ENCODE data around the gene DHX30. TPM values are rescaled to one million over a fixed set of nuclear protein-coding genes. Genes with fewer than 3 reads are reported as not detected.

Gene DHX30
- total RNA-seq, 1 experiment from 2014 or later: 75.7 TPM

DNA sequence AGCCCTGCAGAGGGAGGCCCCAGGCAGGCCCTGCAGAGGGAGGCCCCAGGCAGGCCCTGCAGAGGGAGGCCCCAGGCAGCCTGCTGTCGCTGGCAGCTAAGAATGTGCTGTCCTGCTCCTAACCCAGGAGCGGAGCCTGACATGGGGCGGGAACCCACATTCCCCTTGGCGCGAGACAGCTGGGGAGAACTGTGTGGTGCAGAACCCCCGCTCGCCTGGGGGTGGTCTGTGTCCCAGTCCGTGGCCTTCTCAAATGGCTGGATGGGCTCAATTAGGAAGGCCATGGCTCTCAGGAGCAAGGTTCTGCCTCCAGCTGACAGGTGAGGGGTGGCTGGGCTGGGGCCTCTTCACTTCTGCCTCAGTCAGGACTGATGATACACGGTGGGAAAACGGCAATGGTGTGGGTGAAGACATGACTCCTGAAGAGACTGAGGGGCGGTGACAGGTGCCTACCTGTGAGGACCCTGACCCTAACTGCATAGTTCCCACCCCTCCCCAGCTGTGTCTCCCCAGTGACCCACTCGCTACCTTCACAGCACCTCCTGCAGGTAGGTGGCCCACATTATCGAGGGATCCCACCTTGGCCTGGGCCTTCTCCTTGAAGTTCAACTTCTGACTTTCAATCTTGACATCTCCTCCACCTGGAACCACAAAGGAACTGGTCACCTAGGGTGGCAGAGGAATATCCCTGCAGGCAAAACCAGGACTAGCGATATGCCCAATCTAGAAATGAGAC is 52.0 kb downstream of the DHX30 start:
- CTCF ChIA-PET: interaction anchor here (0.9 kb wide), 1 partner anchor 38 kb away, joined by 3 read pairs; no protein-coding TSS in a partner anchor
- peaks cover 91% of the 10 kb centered on the region for H3K36me3 Mint-ChIP-seq (ENCODE audit: insufficient read depth, unreplicated experiment)

DNA sequence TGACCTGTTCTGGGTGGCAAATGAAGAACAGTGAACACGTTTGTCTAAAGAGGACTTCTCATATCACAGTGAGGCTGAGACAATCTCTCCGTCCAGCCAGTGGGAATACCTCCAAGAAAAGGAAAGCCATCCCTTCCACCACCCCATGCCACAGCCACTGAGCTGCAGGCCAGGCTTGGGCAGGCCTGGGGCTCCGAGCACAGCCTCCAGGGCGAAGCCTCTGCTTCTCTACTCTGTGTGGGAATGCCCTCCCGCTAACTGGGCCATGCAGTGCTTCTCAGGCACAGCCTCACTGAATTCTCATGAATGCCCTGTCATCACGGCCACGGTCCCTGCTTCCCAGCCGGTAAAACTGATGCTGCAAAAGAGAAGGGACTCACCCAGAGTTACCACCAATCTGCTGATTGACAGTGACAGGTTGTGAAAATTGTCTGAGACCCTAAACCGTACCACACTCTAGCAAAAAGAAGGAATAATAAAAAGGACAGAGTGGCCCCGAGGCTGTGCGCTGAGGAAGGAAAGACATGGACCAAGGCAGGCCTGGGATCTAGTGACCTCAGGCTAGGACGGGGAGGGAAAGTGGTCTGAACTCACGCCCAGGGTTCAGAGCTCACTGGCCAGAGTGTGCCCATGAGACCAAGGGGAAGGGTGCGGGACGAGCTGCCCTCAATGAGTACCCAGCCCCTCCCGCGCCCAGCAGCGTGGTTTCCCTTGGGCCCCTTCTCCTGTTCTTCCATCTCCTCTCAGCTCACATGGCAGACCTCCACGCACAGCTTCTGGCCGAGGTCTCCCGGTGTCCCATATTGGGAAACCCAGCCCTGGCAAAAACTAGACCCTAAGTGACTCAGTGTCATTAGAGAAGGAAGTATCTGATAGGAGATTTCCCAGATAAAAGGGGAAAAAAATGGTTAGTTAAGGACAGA is 52.8 kb downstream of the DHX30 start:
- ChIA-PET CTCF (no interaction called here), POLR2A (no interaction called here)
- Histone ChIP-seq H3K4me1 (no peaks in the 10 kb centered on the region), H3K27me3 (replicated peaks; ENCODE audit: control insufficient read depth, insufficient read depth, low read length) (no peaks in the 10 kb centered on the region), H3K36me3 (ENCODE audit: control insufficient read depth, insufficient read depth, low read length) (no peaks in the 10 kb centered on the region; the same call in none of the 2 replicates), H3K4me3 (ENCODE audit: low read depth, low read length) (no peak overlapping the region), H3K9me3 (no peaks in the 10 kb centered on the region)
- BruUV-seq (replicated peaks): no TSS peak
- Mint-ChIP-seq H3K9me3 (ENCODE audit: unreplicated experiment) (no peaks in the 10 kb centered on the region), H3K27me3 (ENCODE audit: insufficient read depth, unreplicated experiment) (no peaks in the 10 kb centered on the region), H3K4me3 (ENCODE audit: unreplicated experiment) (no peak overlapping the region), H3K36me3 (ENCODE audit: insufficient read depth, unreplicated experiment) (peaks cover 90% of the 10 kb centered on the region), H3K4me1 (ENCODE audit: low read depth, unreplicated experiment) (no peaks in the 10 kb centered on the region), H3K27ac (ENCODE audit: unreplicated experiment) (no peak overlapping the region)
- intact Hi-C loops (cut with micrococcal nuclease; ENCODE audit: unreplicated experiment): no loop called here
- no peak for DNase-seq
- no peak for TF ChIP-seq CTCF (IDR thresholded peaks at IDR 0.05; ENCODE audit: insufficient read depth in 1 of 2, low read depth in 1 of 2, low read length in 1 of 2, severe bottlenecking in 1 of 2, unreplicated experiment in 1 of 2)

More for the DNA sequence above, 52.0 kb downstream of the DHX30 start:
- H3K4me3 Mint-ChIP-seq (ENCODE audit: unreplicated experiment): no peak overlapping the region
- no peak for TF ChIP-seq CTCF (IDR thresholded peaks at IDR 0.05; ENCODE audit: insufficient read depth in 1 of 2, low read depth in 1 of 2, low read length in 1 of 2, severe bottlenecking in 1 of 2, unreplicated experiment in 1 of 2)
- no peaks in the 10 kb centered on the region for H3K4me1 Mint-ChIP-seq (ENCODE audit: low read depth, unreplicated experiment)
- no peak for DNase-seq
- H3K9me3 Mint-ChIP-seq (ENCODE audit: unreplicated experiment): no peaks in the 10 kb centered on the region
- intact Hi-C loops (cut with micrococcal nuclease; ENCODE audit: unreplicated experiment): loop anchor here (5.0 kb wide), 1 partner anchor 137 kb away; no protein-coding TSS in a partner anchor
- H3K4me1 ChIP-seq: no peaks in the 10 kb centered on the region
- H3K27ac Mint-ChIP-seq (ENCODE audit: unreplicated experiment): no peak overlapping the region
- BruUV-seq (replicated peaks): no TSS peak
- H3K36me3 ChIP-seq (ENCODE audit: control insufficient read depth, insufficient read depth, low read length): peaks cover 1% of the 10 kb centered on the region; the same call in 1 of the 2 replicates
- no peak overlapping the region for H3K4me3 ChIP-seq (ENCODE audit: low read depth, low read length)
- POLR2A ChIA-PET: no interaction called here
- no peaks in the 10 kb centered on the region for H3K27me3 ChIP-seq (replicated peaks; ENCODE audit: control insufficient read depth, insufficient read depth, low read length)
- H3K9me3 ChIP-seq: no peaks in the 10 kb centered on the region
- H3K27me3 Mint-ChIP-seq (ENCODE audit: insufficient read depth, unreplicated experiment): no peaks in the 10 kb centered on the region

- no peaks in the 10 kb centered on the region for H3K4me1 ChIP-seq
- Mint-ChIP-seq H3K27ac (ENCODE audit: unreplicated experiment) (no peak overlapping the region), H3K9me3 (ENCODE audit: unreplicated experiment) (no peaks in the 10 kb centered on the region), H3K4me1 (ENCODE audit: low read depth, unreplicated experiment) (no peaks in the 10 kb centered on the region), H3K27me3 (ENCODE audit: insufficient read depth, unreplicated experiment) (no peaks in the 10 kb centered on the region), H3K36me3 (ENCODE audit: insufficient read depth, unreplicated experiment) (peaks cover 80% of the 10 kb centered on the region), H3K4me3 (ENCODE audit: unreplicated experiment) (no peak overlapping the region)
- H3K4me3 ChIP-seq (ENCODE audit: low read depth, low read length): no peak overlapping the region
- no peak for DNase-seq
- no peak for TF ChIP-seq CTCF (IDR thresholded peaks at IDR 0.05; ENCODE audit: insufficient read depth in 1 of 2, low read depth in 1 of 2, low read length in 1 of 2, severe bottlenecking in 1 of 2, unreplicated experiment in 1 of 2)
- intact Hi-C loops (cut with micrococcal nuclease; ENCODE audit: unreplicated experiment): no loop called here
- no peaks in the 10 kb centered on the region; the same call in none of the 2 replicates for H3K36me3 ChIP-seq (ENCODE audit: control insufficient read depth, insufficient read depth, low read length)
- ChIA-PET CTCF (no interaction called here), POLR2A (no interaction called here)
- BruUV-seq (replicated peaks): no TSS peak
- no peaks in the 10 kb centered on the region for H3K27me3 ChIP-seq (replicated peaks; ENCODE audit: control insufficient read depth, insufficient read depth, low read length)
- H3K9me3 ChIP-seq: no peaks in the 10 kb centered on the region
These were observed 53.7 kb downstream of the DHX30 start for GRCh38 chr3:47856669-47857068.

All from Caco-2 (cell line).